ENCODE data around the gene DOCK10.

Gene DOCK10

DNA sequence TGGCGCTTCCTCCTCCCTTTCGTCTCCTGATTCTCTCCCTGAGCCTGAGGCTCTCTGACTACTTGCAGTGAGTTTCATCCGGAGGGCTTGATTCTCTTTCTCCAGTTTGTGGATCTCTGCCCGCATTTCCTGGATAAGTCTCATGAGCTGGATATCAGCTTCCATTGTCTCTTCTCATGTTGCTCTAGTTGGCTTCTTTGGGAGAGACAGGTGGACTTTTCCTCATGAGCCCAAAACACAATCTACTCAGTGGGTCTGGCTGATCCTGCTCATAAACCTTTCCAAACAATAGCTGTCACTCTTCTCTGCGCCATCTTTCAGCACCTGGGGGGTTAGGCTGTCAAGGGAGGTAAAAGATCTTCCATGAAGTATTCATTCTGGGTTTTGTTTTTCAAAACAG lies 326.1 kb downstream of the DOCK10 start, which contains the start of gene CCDC195:
CCDC195 (minus strand) TSS at position 165 of the 400 bp plus-strand sequence; CDS start at position 165, 0 bp downstream.
- TF ChIP-seq ZBTB7A (IDR thresholded peaks at IDR 0.05; ENCODE audit: low read depth) (no peak), YY1 (IDR thresholded peaks at IDR 0.05; ENCODE audit: low read depth) (no peak), EP300 (IDR thresholded peaks at IDR 0.05; ENCODE audit: borderline replicate concordance) (no peak), TCF12 (IDR thresholded peaks at IDR 0.05; ENCODE audit: low read depth) (no peak), CREB1 (IDR thresholded peaks at IDR 0.05; ENCODE audit: low read depth) (no peak), EGR1 (IDR thresholded peaks at IDR 0.05) (no peak), CEBPB (IDR thresholded peaks at IDR 0.05) (no peak), TAF1 (IDR thresholded peaks at IDR 0.05; ENCODE audit: low read depth) (no peak), TEAD4 (IDR thresholded peaks at IDR 0.05) (no peak), NFIC (IDR thresholded peaks at IDR 0.05) (no peak), FOXM1 (IDR thresholded peaks at IDR 0.05; ENCODE audit: borderline replicate concordance, low read depth) (no peak), RAD21 (IDR thresholded peaks at IDR 0.05; ENCODE audit: low read depth) (no peak)
- TF ChIP-seq, protein P1, sequence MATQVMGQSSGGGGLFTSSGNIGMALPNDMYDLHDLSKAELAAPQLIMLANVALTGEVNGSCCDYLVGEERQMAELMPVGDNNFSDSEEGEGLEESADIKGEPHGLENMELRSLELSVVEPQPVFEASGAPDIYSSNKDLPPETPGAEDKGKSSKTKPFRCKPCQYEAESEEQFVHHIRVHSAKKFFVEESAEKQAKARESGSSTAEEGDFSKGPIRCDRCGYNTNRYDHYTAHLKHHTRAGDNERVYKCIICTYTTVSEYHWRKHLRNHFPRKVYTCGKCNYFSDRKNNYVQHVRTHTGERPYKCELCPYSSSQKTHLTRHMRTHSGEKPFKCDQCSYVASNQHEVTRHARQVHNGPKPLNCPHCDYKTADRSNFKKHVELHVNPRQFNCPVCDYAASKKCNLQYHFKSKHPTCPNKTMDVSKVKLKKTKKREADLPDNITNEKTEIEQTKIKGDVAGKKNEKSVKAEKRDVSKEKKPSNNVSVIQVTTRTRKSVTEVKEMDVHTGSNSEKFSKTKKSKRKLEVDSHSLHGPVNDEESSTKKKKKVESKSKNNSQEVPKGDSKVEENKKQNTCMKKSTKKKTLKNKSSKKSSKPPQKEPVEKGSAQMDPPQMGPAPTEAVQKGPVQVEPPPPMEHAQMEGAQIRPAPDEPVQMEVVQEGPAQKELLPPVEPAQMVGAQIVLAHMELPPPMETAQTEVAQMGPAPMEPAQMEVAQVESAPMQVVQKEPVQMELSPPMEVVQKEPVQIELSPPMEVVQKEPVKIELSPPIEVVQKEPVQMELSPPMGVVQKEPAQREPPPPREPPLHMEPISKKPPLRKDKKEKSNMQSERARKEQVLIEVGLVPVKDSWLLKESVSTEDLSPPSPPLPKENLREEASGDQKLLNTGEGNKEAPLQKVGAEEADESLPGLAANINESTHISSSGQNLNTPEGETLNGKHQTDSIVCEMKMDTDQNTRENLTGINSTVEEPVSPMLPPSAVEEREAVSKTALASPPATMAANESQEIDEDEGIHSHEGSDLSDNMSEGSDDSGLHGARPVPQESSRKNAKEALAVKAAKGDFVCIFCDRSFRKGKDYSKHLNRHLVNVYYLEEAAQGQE (IDR thresholded peaks at IDR 0.05; ENCODE audit: low read depth), result no peak
- TF ChIP-seq, protein P2, sequence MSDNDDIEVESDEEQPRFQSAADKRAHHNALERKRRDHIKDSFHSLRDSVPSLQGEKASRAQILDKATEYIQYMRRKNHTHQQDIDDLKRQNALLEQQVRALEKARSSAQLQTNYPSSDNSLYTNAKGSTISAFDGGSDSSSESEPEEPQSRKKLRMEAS (IDR thresholded peaks at IDR 0.05), result no peak
- TF ChIP-seq, protein P3, sequence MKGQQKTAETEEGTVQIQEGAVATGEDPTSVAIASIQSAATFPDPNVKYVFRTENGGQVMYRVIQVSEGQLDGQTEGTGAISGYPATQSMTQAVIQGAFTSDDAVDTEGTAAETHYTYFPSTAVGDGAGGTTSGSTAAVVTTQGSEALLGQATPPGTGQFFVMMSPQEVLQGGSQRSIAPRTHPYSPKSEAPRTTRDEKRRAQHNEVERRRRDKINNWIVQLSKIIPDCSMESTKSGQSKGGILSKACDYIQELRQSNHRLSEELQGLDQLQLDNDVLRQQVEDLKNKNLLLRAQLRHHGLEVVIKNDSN (IDR thresholded peaks at IDR 0.05), result no peak

Data from Ishikawa (cell line).